NCI-H2196 (cell line): ENCODE data around the gene TP53I11.

Source experiments
- DNase-seq: peaks from one replicate; lab custom pipeline; 2025; ENCODE audit not compliant: unreplicated experiment; lab: John Stamatoyannopoulos, UW

The TP53I11 gene

DNA sequence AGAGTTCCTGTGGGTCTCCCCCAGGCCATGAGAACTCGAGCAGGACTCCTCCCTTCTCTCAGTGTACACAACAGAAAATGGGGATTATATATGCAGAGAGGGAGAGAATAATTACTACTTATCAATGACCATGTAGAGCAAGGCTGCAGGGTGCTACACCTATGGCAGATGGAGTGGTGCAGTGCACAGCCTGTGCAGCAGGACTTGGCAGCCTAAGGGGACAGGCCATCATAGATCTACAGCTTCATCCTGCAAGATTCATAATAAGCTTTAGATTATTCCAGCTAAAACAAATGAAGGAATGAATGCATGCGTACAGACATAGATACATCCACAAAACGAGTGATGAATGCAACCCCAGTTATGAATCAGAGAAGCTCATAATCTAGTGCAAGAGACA lies 8.4 kb upstream of the TP53I11 start:
- DNase-seq: no peak

DNA sequence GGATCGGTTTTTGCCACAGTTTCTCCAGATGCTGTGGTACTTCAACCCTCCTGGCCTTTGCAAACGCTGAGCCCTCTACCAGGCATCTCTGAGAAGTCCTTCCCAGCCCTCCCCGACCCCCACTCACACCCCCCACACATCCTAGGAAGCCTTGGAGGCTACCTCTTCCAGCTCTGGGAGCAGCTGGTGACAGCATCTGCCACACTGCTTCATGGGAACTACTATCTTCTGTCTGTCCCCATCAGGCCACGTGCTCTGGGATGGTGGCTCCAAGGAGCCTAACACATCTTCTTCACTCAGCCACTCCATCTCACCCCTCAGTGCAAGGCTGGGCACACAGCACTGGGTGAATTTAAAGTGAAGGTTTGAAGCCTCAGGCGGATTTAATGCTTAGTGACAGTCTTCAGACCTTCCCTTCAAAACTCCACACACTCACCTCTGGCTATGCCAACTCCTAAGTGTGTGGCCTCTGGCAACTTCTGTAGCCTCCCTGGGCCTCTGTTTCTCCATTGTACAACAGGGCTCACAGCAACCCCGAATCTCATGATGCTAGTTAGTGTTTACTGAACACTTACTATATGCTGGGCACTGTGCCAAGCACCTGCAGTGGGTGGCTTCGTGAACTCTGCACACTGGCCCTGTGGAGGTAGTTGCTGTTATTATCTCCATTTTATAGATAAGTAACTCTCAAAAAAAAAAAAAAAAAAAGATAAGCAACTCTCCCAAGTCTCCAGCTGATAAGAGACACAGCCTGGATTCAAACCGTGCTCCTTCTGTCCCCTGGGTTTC lies 7.3 kb upstream of the TP53I11 start:
- DNase-seq: no peak

DNA sequence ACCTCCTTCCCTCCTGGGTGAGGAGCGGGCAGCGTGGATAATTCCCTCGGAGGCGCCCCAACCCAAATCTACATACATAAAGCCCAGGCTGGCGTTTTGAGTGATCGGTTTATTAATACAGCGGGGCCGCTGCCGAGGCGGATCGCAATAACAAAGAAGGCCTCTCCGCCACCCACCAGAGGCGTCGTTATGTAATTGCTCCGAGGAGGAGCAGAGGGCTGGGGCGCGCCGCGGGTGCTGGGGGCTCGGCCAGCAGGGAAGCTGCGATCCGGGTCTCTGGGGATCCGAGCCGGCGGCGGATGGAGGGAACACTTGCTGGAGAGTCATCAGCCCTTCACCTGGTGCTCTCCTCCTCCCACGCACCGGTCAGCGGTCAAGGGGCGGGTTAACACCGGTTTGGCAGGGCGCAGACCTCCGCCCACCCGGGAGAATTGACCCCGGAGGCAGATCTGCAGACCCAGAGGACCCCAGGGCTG lies 6.4 kb upstream of the TP53I11 start:
- DNase-seq: no peak

DNA sequence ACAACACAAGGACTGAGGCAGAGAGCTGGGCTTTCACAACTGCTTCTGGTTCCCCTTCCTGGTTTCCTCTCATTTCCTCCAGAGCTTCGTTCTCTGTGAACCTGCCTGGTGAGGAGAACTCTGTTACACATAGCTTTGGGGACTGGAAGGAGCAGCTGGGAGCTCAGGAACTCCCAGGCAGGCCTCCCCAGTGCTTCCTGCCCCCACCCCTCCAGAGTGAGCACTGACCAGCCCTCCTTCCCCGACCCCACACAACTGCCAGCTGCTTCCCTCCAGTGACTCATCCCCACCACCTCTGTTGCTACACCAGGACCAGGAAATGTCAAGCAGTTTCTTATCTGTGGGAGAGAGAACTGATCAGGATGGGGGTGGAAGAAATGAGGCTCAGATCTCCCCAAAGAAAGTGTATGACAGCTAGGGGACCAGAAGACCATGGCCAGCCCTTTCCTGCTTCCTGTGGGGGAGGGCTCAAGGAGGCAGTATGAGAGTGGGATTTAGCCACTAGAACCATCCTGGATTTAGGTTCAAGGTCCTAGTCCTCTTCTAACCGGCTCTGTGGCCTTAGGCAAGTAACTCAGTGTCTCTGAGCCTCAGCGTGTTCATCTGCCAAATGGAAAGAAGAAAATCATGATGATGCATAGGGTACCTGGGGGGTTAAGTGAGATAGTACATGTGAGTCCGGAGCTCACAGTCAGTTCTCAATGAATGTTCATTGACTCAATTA lies 4.5 kb upstream of the TP53I11 start:
- DNase-seq: peak; percentile 25

DNA sequence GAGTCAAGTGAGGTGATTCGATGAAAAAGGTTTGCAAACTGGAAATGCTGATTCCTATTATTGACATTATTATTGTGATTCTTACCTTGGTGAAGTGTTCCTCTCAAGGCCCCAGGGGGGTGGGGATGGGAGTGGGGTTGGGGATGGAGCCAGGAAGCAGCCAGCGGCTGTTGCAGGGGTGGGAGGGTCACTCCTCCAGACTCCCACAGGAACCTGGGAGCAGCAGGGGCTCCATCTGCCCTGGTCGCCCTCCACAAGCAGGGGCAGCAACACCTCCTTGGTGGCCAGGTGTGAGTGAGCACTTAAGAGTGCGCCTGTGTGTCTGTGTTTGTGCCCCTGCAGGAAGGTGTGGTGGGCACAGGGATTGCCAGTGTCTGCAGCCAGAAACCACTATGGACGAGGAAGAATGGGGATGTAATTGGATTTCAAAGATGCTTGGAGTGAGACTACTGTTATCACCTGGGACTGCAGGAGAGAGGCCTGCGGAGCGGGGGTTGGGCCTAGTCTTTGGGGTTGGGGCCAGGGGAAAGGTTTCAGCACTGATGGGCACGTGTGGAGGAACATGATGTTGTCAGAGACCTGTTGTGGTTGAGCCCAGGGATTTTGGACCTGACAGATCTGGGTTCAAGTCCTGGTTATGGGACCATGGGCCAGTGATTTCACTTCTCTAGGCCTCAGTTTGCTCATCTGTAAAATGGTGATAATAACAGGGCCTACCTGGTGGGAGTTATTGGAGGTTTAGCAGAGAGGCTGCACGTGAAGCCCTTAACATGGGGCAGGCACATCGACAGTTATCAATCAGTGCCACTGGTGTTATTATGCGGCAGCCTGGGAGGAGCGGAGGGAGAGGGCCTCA lies 3.6 kb upstream of the TP53I11 start:
- DNase-seq: no peak

DNA sequence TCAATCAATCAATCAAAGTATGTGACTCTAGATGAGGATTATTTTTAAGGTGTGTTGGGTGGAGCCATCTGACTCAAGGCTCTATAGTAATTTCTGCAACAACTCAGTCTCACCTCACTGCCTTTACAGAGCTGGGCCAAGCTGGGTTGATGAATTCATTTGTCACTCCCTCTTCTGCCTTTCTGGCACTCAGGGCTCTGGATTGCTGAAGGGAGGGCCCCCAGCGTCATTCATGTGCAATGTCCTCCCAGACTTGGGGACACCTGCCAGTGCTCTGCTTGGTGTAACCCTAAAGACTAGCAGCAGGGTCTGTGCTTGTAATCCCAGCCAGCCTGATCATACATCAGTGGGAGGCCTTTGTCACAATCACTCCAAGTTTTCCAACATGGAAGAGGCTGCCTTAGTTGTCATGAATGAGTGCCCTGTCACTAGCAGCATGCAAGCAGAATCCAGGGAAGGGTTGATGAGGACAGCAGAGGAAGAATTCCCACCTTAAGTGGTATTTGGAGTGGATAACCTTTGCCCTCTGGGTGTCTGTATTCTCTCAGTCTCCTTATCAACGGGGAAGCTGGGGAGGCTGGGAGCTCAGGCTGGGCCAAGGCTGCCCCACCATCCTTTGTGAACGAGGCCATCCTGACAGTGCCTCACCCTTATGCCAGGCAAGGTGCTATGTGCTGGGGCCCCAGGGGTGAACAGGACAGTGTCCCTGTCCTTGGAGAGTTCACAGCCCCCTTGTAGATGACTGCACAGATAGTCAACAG lies 2.0 kb upstream of the TP53I11 start:
- DNase-seq: no peak

DNA sequence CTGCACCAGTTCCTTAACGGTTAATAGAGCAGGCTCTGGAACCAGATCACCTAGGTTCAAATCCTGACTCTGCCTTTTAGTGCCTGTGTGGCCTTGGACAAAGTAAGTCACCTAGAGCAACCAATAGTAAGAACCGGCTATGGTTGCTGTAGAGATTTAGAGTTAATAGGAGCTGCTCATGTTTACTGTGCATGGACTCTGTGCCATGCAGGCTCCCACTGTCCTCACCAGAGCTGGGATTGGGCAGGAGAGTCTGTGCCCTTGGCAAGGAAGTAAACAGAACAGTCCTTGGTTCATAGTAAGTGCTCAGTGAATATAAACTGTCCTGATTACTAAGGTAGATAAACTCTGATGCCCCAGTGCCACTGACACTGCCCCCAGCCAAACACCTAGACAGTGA lies 1.4 kb upstream of the TP53I11 start:
- DNase-seq: no peak

DNA sequence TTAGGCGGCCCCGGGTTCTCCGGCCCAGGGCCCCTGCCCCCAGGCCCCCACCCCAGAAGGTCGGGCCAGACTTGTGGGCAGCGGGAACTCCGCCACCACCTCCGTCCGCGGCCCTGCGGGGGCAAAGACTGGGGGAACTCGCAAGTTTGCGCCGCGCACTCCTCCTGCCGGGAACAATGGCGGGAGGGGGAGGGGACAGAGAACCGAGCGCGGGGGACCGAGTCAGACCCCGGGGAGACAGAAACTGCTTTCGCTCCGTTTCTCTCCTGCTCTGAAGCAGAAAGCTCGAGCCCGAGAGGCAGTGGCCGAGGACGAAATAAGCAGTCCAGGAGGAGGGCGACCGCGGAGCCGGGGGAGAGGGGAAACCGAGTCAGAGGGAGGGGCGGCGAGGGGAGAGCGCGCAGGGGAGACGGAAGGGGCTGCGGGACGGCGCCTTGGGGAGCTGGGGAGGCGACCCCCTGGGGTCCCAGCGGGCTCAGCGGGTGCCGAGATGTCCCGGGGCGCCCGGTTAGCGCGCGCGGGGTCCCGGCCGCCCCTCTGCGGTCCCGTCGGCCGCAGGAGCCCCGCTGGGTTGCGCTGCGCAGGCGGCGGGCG lies 555 bp downstream of the TP53I11 start:
- no peak for DNase-seq

DNA sequence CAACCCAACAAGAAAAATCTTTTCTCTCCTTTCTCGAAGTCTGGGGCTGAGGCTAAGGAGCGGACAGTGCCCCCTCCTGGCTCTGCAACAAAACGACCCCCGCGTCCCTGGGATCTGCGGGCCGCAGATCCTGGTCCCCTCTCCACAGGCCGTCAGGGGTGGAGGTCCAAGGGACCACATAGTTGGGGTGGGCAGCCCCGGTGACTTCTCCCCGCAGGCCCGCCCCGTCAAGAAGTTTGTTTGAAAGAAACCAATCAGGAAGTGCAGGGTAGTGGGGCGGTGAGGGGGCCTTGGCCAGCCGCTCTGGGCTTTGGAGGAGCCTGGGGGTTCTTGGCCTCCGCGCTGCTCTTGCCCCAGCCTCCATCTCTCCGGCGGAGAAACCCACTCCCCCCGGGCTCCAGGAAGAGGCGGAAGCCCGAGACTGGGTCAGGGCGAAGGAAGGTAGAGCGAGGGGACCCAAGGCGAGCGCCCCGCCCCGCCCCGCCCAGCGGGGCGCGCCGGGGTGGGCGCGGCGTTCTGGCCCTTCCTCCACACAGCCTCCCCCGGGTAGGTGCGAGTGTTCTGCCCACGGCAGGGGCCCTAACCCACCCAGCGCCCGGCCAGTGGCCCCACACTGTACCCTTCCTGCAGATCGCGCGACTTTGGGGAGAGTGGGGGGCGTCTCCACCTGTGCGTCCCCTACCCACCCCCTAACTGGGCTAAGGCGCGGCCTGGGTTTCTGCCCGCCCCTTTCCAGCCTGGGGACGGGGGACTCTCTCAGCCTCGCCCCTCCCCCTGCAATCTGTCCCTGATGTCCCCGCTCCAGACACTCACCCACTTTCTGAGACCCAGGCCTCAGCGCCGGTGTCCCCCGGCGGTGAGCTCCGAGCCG lies 1.3 kb downstream of the TP53I11 start:
- DNase-seq: no peak

DNA sequence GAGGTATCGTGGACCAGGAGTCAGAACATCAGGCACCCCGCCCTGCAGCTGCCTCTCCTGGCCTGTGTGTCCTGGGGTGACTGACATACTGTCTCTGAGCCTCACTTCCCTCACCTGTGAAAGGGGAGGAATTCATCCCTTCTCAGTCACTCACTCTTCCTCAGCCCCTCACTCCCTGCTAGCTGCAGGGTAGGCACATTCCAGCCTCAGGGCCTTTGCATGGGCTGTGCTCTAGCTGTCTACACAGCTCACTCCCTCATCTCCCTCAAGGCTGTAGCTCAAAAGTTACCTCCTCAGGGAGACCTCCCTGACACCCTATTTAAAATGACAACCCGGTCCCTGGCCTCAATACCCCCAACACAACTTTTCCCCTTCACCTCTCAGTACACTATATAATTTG lies 2.5 kb downstream of the TP53I11 start:
- no peak for DNase-seq

DNA sequence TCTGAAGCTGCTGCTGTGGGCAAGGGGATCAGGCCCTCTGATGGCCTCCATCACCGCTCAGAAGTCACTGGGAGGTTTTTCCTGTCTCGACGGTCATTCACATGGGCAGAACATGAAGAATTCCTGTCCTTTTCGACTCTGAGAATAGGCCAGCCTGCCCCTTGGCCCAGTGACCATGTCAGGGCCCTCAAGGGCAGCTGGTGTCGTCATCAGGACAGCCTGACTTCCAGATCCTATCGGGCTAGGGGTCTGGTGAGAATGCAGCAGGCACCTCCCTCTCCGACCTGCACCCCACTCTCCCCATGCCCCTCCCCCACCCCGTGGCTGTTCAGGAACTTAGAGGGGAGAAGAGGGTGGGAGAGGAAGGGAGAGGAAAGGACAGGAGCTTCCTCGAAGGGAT lies 3.6 kb downstream of the TP53I11 start:
- no peak for DNase-seq

DNA sequence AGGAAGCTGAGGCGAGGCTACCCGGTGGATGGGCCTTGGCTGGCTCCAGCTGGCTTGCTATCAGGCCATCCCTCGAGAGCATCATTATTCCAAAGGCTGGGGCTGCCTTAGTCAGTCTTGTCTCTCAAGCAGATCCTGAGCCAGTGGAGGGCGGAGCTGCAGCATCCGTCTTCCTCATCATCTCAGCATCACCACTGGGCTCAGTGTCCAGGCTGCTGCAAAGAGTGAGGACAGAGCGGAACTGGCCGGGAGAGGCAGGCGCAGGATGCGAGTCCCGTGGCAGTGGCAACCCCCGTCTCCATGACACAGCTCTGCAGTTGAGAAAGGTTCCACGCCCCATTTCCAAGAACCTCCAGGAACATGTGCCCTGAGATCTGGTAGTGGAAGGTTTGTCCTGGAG lies 4.4 kb downstream of the TP53I11 start:
- no peak for DNase-seq

DNA sequence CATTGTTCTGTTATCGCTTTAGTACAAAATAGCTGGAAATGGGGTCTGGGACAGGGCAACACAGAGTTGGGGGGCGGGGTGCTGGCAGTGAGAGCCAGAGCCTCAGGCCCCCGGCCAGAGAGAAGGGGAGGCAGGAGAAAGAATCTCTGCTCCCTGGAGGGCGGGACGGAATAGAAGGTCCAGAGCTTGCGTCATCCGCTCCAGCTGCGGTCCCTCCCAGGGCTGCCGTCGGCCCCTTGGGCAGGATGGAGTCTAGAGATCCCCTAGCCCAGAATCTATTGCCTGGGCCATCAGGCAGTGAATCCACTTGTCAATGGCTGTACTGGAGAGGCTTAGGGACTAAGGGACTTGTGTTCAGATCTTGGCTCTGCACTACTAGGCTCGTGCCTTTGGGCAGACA lies 5.0 kb downstream of the TP53I11 start:
- DNase-seq: no peak

DNA sequence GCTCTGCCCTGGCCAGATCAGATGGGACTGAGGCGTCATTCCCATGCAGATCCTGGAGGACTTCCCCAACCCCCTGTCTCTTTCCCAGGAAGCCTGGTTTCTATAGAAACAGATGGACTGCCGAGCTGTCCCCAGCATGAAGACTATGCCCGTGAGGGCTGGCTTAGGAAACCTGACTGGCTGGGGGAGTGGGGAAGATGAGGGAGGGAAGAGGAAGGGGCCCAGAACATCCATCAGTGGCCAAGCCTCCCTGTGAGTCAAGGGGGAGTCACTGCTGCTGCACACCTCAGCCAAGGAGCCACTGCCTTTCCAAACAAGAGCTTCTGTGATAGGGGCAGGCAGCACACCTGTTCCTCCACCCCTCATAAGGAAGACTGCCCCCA lies 5.8 kb downstream of the TP53I11 start:
- DNase-seq: no peak

DNA sequence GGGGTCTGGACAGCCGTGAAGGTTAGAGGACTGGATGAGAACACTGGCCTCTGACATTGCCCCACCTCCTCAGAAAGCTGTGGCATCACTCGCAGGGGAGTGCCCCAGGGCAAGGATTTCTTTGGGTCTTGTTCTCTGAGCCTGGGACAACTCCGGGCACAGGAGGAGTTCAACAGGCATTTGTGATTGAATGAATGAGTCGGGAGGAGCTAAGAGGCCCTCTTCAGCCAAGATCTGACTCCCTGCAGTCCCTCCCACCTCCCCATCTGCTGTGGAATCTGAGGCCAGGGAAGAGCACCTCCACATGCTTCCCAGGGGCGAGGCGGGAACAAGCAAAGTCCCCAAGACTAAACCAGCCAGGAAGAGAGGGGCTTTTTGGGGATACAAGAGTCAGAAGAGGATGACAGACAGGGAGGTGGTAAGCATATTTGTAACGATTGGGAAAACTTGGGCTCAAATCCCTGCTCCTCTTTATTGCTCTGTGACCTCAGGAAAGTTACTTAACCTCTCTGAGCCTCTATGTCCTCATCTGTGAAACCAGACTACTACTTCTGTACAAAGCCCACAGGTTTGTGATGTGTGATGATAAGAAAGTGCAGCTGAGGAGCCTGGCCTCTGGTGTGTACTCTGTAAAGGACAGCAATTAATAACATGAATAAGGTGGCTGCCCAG lies 6.4 kb downstream of the TP53I11 start:
- no peak for DNase-seq

DNA sequence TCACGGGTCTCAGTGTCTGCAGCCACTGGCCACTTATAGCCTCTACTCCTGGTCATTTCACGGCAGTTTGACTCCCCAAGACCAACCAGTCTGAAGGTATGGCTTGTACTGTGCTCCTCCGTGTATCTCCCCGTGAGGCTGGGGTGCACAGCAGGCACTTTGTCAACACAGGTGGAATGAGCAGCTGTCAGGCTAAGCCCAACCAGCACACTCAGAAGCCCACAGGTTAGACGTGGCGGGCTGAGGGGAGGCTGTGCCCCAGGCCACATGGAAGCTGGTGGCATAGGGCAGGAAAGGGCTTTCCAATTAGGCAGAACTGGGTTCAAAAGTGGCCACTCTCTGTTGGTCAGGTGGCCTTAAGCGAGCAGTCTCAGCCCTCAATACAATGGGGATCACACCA lies 7.0 kb downstream of the TP53I11 start:
- DNase-seq: no peak

DNA sequence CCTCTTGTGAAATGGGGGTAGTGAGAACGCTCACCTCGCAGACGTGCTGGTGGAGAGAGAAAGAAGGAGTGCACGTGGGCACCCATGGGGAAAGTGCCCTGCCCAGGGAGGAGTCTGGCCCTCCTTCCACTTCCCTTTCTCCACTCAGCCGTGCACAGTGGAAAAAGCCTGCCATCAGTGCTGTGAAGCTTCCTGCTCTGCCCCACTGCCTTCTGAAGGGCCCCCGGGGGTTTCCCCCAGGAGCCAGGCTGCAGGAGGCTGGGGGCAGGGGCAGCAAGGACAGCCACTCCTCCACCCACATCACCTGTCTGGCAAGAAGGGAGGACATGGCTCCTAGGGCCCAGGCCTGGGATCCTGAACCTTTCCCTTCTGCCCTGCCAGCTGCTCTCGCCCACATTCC lies 7.6 kb downstream of the TP53I11 start:
- DNase-seq: no peak

DNA sequence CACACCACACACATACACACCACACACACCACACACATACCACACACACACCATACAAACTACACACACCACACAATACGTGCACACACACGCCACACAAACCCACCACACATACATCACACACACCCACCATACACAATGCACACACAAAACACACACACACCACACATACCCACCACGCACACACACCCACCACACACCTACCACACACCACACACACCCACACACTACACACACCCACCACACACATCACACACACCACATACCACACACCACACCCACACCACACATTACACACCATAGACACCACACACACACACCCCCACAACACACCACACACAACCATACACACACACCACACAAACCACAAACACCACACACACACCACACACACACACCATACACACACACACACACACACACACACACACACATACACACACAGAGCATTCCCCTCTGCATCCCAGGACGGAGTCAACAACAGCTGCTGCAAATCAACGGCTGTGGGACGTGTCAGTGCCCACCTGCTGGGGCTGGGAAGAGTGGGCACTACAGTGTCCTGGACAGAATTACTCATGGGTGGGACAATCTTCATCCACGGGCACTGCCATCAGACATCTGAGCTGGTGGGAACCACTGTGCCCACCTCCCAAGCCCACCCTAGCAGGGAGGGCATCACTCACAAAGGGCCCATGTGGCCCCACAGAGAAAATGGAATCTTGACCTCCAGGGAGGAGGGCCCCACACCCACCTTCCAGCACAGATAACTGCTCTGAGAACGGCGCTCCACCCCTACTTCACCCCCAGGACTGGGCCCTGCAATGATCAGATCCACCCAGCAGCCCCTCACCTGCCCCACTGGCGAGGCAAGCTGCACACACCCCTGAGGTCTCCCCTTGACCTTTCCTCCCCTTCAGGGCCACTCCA lies 8.4 kb downstream of the TP53I11 start:
- DNase-seq: no peak
